CD4-positive, alpha-beta T cell treated with Interleukin-6 for 4 hours (primary cell): ENCODE results near the gene MED13.
"Not testable (repeated sequence)": the region's sequence is repeated elsewhere in the genome, so short reads cannot be mapped to it uniquely, and the experiment has no call there.

Experiments used
- DNase-seq: peaks from one replicate; pipeline ENCODE4 v3.0.0-alpha.2; 2020; ENCODE audit warnings: mixed read lengths

Gene MED13

GRCh38 chr17:62049299-62049698 is 15.8 kb downstream of the MED13 start:
- no peak for DNase-seq

- no peak for DNase-seq
Measured at GRCh38 chr17:62048262-62048661, 16.8 kb downstream of the MED13 start.

GRCh38 chr17:62045517-62045916 is 19.6 kb downstream of the MED13 start:
- no peak for DNase-seq

- no peak for DNase-seq
Measured at GRCh38 chr17:62045109-62045508, 20.0 kb downstream of the MED13 start.

GRCh38 chr17:62043602-62044001 is 21.5 kb downstream of the MED13 start:
- DNase-seq, result no peak

- no peak for DNase-seq
Measured at GRCh38 chr17:62043140-62043539, 21.9 kb downstream of the MED13 start.

GRCh38 chr17:62038248-62038647 is 26.8 kb downstream of the MED13 start:
- DNase-seq, result no peak

- DNase-seq, result no peak
Measured at GRCh38 chr17:62033317-62033716, 31.8 kb downstream of the MED13 start.

- no peak for DNase-seq
Measured at GRCh38 chr17:62032480-62032879, 32.6 kb downstream of the MED13 start.

- DNase-seq, result no peak
Measured at GRCh38 chr17:62030264-62030663, 34.8 kb downstream of the MED13 start.

- no peak for DNase-seq
Measured at GRCh38 chr17:62024866-62025265, 40.2 kb downstream of the MED13 start.

GRCh38 chr17:62017912-62018311 is 47.2 kb downstream of the MED13 start:
- no peak for DNase-seq

GRCh38 chr17:62017496-62017895 is 47.6 kb downstream of the MED13 start:
- DNase-seq, result no peak

- no peak for DNase-seq
Measured at GRCh38 chr17:62014526-62014925, 50.6 kb downstream of the MED13 start.

- no peak for DNase-seq
Measured at GRCh38 chr17:62009220-62009619, 55.9 kb downstream of the MED13 start.

- DNase-seq, result no peak
Measured at GRCh38 chr17:62008294-62008693, 56.8 kb downstream of the MED13 start.

- DNase-seq, result no peak
Measured at GRCh38 chr17:62004388-62004787, 60.7 kb downstream of the MED13 start.

GRCh38 chr17:62003141-62003540 is 61.9 kb downstream of the MED13 start:
- not testable (repeated sequence) for DNase-seq

GRCh38 chr17:62001105-62001504 is 64.0 kb downstream of the MED13 start:
- DNase-seq, result no peak

- no peak for DNase-seq
Measured at GRCh38 chr17:62000186-62000585, 64.9 kb downstream of the MED13 start.

- not testable (repeated sequence) for DNase-seq
Measured at GRCh38 chr17:61998534-61998933, 66.5 kb downstream of the MED13 start.

GRCh38 chr17:61997664-61998063 is 67.4 kb downstream of the MED13 start:
- no peak for DNase-seq

GRCh38 chr17:61996916-61997605 is 68.0 kb downstream of the MED13 start:
- DNase-seq, result no peak

- DNase-seq, result no peak
Measured at GRCh38 chr17:61989509-61989908, 75.6 kb downstream of the MED13 start.

GRCh38 chr17:61986898-61987297 is 78.2 kb downstream of the MED13 start:
- DNase-seq, result no peak
